Spleen (tissue), 7 donors: ENCODE results near the gene CFAP251.

ENCODE experiments used
- POLR2A ChIP-seq, 3 donors: fragments of 450-650 bp; IDR thresholded peaks; one replicate each; pipeline ENCODE4 v1.5.1; 2017; ENCODE audit warnings: antibody characterized with exemption in 3 of 3, mild to moderate bottlenecking in 1 of 3
- POLR2AphosphoS5 ChIP-seq, 3 donors: sonication (generic); formaldehyde crosslinking; IDR thresholded peaks; one replicate each; pipeline ENCODE4 v1.5.1; 2017; ENCODE audit warnings: antibody characterized with exemption in 3 of 3
- TF ChIP-seq, protein P1 (sequence below), 11 experiments: fragments of 200-600 bp in 7 of 11; fragments of 450-650 bp in 4 of 11; sonication (generic) in 4 of 11; IDR thresholded peaks in 8 of 11; conservative IDR thresholded peaks in 3 of 11; 1 replicate in 7 of 11; 2 replicates in 4 of 11; pipeline versions ENCODE4 v1.4.0 to v1.8.0; 2016 to 2021; ENCODE audit warnings: antibody characterized with exemption in 11 of 11, inconsistent platforms in 4 of 11, mild to moderate bottlenecking in 1 of 11
- donor health status: DM: no; HTN: no; CAD: no; lungs with moderate emphysema.
- donor health status: DM: no; HTN: no; CAD: no.
- donor health status: DM: no; HTN: no; CAD: no.

DNA sequence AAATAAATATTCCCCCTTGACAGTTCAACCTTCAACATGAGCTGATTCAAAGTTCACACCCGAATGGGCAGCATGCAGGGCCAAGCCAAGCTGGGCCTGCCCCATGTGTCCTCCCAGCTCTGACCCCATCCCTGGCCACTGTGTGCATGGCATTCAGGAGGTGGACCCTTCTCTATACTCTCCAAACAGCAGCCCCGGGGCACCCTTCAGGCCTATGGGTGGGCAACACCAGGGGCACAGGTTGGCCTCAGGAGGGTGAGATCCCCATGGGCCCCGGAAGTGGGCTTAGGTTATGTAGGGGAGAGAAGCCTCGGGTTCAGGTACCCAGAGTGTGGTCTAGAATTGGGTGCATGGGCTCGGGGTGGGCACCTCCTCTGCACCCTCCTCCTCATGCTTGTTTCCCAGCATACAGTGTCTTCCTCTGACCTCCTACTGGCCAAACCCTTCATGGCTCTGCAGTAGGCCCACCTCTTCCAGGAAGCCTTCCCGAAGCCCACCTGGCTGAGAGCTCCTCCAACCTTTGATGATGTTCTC, 71.8 kb downstream of the CFAP251 start:
- TF ChIP-seq, protein P1, sequence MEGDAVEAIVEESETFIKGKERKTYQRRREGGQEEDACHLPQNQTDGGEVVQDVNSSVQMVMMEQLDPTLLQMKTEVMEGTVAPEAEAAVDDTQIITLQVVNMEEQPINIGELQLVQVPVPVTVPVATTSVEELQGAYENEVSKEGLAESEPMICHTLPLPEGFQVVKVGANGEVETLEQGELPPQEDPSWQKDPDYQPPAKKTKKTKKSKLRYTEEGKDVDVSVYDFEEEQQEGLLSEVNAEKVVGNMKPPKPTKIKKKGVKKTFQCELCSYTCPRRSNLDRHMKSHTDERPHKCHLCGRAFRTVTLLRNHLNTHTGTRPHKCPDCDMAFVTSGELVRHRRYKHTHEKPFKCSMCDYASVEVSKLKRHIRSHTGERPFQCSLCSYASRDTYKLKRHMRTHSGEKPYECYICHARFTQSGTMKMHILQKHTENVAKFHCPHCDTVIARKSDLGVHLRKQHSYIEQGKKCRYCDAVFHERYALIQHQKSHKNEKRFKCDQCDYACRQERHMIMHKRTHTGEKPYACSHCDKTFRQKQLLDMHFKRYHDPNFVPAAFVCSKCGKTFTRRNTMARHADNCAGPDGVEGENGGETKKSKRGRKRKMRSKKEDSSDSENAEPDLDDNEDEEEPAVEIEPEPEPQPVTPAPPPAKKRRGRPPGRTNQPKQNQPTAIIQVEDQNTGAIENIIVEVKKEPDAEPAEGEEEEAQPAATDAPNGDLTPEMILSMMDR (IDR thresholded peaks at IDR 0.05 in 8 of 11, conservative IDR thresholded peaks at IDR 0.05 in 3 of 11), result no peak
- no peak for TF ChIP-seq POLR2A (IDR thresholded peaks at IDR 0.05)
- no peak for TF ChIP-seq POLR2AphosphoS5 (IDR thresholded peaks at IDR 0.05)
